ENCODE results near the gene GPSM1.
"Not testable (repeated sequence)": the region's sequence is repeated elsewhere in the genome, so short reads cannot be mapped to it uniquely, and the experiment has no call there.

GPSM1 gene

DNA sequence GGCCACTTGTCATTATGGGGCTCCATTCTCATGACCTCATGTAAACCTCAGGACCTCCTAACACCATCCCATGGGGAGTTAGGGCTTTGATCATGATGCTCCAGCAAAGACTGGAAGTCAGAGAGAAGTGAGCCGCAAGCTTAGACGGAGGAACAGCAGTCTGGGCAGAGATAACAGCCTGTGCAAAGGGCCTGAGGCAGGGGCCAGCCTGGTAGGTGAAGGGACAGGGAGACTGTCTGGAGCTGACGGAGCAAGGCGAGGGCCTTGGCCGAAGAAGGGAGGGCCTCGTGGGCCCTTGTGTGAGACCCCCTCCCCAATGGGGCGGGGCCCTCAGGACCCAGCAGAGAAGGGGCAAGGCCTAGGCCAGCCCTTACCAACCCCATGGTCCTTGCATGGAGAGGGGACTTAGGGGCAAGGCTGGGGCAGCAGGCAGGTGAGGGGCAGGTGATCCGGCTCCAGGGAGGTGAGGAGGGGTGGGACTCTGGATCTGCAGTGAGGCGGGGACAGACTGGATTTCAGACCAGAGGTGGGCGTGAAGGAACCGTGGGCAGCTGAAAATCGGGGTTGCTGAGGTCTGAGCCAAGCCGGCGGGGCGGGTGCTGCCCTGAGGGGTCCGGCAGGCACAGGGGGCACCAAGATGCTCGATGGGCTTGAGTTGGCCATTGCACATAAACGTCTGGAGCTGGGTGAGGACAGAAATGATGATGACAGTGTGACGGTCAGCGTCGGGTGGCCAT is 17.4 kb downstream of the GPSM1 start:
- Histone ChIP-seq H3K27me3 (replicated peaks; ENCODE audit: control insufficient read depth, insufficient read depth, low read length, poor library complexity, severe bottlenecking) (no peaks in the 10 kb centered on the region), H3K4me3 (ENCODE audit: insufficient read depth, low read depth, low read length, poor library complexity, severe bottlenecking) (no peak overlapping the region), H3K4me1 (ENCODE audit: control insufficient read depth, insufficient read depth, low read length, poor library complexity, severe bottlenecking) (peaks cover 6% of the 10 kb centered on the region), H3K36me3 (ENCODE audit: control insufficient read depth, insufficient read depth, low read length) (no peaks in the 10 kb centered on the region), H3K27ac (ENCODE audit: insufficient read depth, low read length, poor library complexity, severe bottlenecking) (no peak overlapping the region), H3K9me3 (ENCODE audit: control insufficient read depth, low read length) (no peaks in the 10 kb centered on the region)
- DNase-seq: no peak

DNA sequence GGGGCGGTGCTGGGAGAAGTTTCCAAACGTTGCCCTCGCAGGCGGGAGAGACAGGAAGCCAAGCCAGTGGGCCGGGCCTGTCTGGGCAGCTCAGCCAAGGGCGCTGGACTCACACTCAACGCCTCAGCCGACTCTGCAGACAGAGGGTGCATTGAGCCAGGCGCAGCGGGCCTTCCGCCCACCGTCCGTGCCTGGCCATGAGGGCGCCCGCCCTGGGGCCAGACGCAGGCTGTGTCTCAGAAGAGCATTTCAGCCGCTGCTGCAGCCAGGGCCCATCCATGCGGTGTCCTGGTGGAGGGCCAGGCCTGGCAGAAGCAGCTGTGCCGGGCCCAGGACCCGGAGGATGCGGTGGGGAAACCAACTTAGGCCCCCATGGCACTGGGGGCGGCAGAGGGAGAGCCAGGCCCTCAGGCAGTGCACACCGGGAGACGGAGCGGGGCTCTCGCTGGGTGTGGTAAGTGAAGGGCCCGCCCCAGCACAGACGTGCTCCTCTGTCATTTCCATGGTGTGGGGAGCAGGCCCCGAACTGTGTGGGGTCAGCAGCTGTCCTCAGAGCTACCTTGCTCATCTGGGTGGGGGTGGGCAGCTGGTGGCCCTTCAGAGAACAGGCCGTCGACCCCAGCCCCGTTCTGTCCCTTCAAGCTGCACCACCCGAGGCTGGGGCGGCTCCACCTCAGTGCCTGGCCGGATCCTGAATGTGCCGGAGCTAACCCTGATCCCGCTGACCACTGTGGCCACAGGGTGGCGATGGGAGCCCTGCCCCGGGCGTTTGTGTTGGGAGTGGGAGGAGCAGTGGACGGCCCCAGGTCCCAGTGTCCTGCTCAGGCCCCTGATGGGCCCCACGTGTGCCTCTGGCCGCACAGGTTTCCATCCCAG is 18.2 kb downstream of the GPSM1 start:
- no peak overlapping the region for H3K4me3 ChIP-seq (ENCODE audit: insufficient read depth, low read depth, low read length, poor library complexity, severe bottlenecking)
- no peaks in the 10 kb centered on the region for H3K27me3 ChIP-seq (replicated peaks; ENCODE audit: control insufficient read depth, insufficient read depth, low read length, poor library complexity, severe bottlenecking)
- H3K4me1 ChIP-seq (ENCODE audit: control insufficient read depth, insufficient read depth, low read length, poor library complexity, severe bottlenecking): peaks cover 6% of the 10 kb centered on the region
- no peak overlapping the region for H3K27ac ChIP-seq (ENCODE audit: insufficient read depth, low read length, poor library complexity, severe bottlenecking)
- no peak for DNase-seq
- no peaks in the 10 kb centered on the region for H3K9me3 ChIP-seq (ENCODE audit: control insufficient read depth, low read length)
- H3K36me3 ChIP-seq (ENCODE audit: control insufficient read depth, insufficient read depth, low read length): no peaks in the 10 kb centered on the region

DNA sequence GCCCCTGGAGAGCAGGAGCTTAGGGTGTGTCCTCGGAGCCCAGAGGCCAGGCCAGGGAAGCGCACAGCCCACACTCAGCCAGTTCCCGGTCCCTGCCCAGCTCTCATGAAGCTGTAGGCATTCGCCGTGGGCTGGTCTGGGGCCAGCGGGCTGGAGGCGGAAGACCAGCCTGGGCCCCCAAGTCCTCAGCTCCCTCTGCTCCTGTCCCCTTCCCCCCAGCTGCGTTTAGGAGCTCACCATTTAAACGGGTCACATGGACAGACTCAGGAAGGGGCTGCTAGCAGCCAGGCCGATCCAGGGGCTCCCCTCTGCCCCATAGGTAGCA is 18.8 kb downstream of the GPSM1 start:
- Histone ChIP-seq H3K4me1 (ENCODE audit: control insufficient read depth, insufficient read depth, low read length, poor library complexity, severe bottlenecking) (peaks cover 6% of the 10 kb centered on the region), H3K27ac (ENCODE audit: insufficient read depth, low read length, poor library complexity, severe bottlenecking) (no peak overlapping the region), H3K27me3 (replicated peaks; ENCODE audit: control insufficient read depth, insufficient read depth, low read length, poor library complexity, severe bottlenecking) (no peaks in the 10 kb centered on the region), H3K9me3 (ENCODE audit: control insufficient read depth, low read length) (no peaks in the 10 kb centered on the region), H3K4me3 (ENCODE audit: insufficient read depth, low read depth, low read length, poor library complexity, severe bottlenecking) (no peak overlapping the region), H3K36me3 (ENCODE audit: control insufficient read depth, insufficient read depth, low read length) (no peaks in the 10 kb centered on the region)
- no peak for DNase-seq

DNA sequence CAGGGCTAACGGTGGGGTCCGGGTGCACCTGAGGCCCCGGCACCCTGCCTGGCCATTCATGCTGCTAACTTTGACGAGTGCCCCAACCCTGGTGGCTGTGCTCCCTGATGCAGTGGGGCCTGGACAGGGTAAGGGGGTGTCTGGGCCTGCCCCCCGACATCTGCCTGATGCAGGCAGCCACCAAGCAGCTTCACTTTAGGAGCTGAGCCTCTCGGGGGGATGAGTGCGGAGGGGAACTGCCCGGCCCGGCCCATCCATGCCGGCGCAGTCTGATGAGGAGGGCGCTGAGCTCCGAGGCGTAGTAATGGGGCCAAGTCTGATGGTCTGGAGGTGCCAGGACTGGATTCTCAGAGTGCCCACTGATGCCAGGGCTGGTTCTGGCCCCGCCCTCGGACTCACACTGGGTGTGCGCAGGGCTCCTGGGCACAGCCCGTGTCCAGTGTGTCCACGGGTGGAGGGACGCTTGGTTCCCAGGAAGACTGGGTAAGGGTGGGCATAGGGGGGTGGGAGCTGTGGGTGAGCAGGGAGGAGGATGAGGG is 19.7 kb downstream of the GPSM1 start:
- H3K4me1 ChIP-seq (ENCODE audit: control insufficient read depth, insufficient read depth, low read length, poor library complexity, severe bottlenecking): peaks cover 6% of the 10 kb centered on the region
- no peaks in the 10 kb centered on the region for H3K36me3 ChIP-seq (ENCODE audit: control insufficient read depth, insufficient read depth, low read length)
- no peak for DNase-seq
- H3K27me3 ChIP-seq (replicated peaks; ENCODE audit: control insufficient read depth, insufficient read depth, low read length, poor library complexity, severe bottlenecking): no peaks in the 10 kb centered on the region
- no peaks in the 10 kb centered on the region for H3K9me3 ChIP-seq (ENCODE audit: control insufficient read depth, low read length)
- H3K4me3 ChIP-seq (ENCODE audit: insufficient read depth, low read depth, low read length, poor library complexity, severe bottlenecking): no peak overlapping the region
- no peak overlapping the region for H3K27ac ChIP-seq (ENCODE audit: insufficient read depth, low read length, poor library complexity, severe bottlenecking)

DNA sequence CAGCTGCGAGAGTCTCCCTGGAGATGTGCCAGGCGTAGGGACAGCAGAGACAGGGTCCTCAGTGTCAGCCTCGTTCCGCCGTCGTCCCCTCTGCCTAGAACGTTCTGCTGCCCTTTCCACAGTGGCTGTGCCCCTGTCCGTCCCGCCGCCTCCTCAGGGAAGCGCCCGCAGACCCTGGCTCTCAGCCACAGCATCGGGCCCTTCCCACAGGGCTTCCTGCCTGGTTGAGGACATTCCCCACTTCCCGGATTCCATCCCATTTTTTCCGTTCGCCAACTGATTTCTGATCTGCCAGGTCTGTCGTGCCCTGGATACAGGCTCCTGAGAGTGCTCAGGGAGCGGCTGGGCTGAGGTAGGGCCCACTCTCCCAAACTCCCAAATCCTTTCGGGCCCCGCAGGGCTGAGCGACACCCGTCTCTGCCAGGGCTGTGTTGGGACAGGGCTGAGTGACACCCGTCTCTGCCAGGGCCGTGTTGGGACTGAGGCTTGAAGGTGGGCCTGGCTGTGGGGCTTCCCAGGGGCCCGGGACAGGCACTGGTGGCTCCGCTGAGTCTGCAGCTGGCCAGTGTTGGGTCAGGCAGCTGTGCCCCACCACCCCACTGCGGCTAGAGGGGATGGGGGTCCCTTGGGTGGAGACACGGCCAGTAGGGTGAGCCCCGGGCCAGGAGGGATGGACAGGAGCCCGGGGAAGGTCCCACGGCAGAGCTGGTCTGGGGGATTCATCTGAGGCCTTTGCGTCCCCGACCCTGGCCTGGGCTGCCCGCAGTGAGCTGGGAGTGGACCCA is 20.3 kb downstream of the GPSM1 start:
- peaks cover under 1% of the 10 kb centered on the region for H3K4me1 ChIP-seq (ENCODE audit: control insufficient read depth, insufficient read depth, low read length, poor library complexity, severe bottlenecking)
- no peak overlapping the region for H3K4me3 ChIP-seq (ENCODE audit: insufficient read depth, low read depth, low read length, poor library complexity, severe bottlenecking)
- H3K9me3 ChIP-seq (ENCODE audit: control insufficient read depth, low read length): no peaks in the 10 kb centered on the region
- no peaks in the 10 kb centered on the region for H3K27me3 ChIP-seq (replicated peaks; ENCODE audit: control insufficient read depth, insufficient read depth, low read length, poor library complexity, severe bottlenecking)
- H3K27ac ChIP-seq (ENCODE audit: insufficient read depth, low read length, poor library complexity, severe bottlenecking): no peak overlapping the region
- no peak for DNase-seq
- H3K36me3 ChIP-seq (ENCODE audit: control insufficient read depth, insufficient read depth, low read length): no peaks in the 10 kb centered on the region

DNA sequence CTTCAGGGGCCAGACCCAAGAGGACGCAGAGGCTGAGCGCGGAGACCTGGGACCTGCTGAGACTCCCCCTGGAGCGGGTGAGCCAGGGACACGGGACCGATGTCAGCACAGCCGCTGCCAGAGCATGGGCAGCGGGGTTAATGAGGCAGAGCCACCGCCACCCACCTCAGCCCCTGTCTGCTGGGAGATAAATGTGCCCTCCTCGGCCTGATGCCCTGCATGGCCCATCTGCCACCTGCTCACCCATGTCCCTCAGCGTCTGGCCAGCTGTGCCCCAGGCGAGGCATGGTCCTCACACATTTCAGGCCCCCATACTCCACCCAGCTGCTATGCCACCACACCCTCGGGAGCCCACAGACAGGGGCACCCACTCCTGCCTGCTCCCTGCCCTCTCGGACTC is 21.4 kb downstream of the GPSM1 start:
- Histone ChIP-seq H3K4me1 (ENCODE audit: control insufficient read depth, insufficient read depth, low read length, poor library complexity, severe bottlenecking) (no peaks in the 10 kb centered on the region), H3K27me3 (replicated peaks; ENCODE audit: control insufficient read depth, insufficient read depth, low read length, poor library complexity, severe bottlenecking) (no peaks in the 10 kb centered on the region), H3K36me3 (ENCODE audit: control insufficient read depth, insufficient read depth, low read length) (no peaks in the 10 kb centered on the region), H3K4me3 (ENCODE audit: insufficient read depth, low read depth, low read length, poor library complexity, severe bottlenecking) (no peak overlapping the region), H3K9me3 (ENCODE audit: control insufficient read depth, low read length) (no peaks in the 10 kb centered on the region), H3K27ac (ENCODE audit: insufficient read depth, low read length, poor library complexity, severe bottlenecking) (no peak overlapping the region)
- no peak for DNase-seq

DNA sequence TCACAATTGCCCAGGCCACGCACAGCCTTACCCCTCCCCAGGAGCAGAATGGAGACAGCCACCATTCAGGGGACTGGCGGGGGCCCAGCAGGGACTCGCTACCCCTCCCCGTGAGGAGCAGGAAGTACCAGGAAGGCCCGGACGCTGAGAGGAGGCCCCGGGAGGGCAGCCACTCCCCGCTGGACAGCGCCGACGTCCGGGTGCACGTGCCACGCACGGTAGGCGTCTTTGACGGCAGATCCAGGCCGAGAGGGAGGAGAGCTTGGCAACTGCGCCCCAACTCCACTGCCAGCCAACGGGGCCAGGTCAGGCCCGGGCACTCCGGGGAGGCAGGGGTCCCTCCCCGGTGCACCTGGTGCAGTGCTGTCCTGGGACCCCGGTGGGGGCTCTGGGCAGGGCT is 22.2 kb downstream of the GPSM1 start:
- Histone ChIP-seq H3K9me3 (ENCODE audit: control insufficient read depth, low read length) (no peaks in the 10 kb centered on the region), H3K27ac (ENCODE audit: insufficient read depth, low read length, poor library complexity, severe bottlenecking) (no peak overlapping the region), H3K4me3 (ENCODE audit: insufficient read depth, low read depth, low read length, poor library complexity, severe bottlenecking) (no peak overlapping the region), H3K36me3 (ENCODE audit: control insufficient read depth, insufficient read depth, low read length) (no peaks in the 10 kb centered on the region), H3K27me3 (replicated peaks; ENCODE audit: control insufficient read depth, insufficient read depth, low read length, poor library complexity, severe bottlenecking) (no peaks in the 10 kb centered on the region), H3K4me1 (ENCODE audit: control insufficient read depth, insufficient read depth, low read length, poor library complexity, severe bottlenecking) (no peaks in the 10 kb centered on the region)
- DNase-seq: no peak

DNA sequence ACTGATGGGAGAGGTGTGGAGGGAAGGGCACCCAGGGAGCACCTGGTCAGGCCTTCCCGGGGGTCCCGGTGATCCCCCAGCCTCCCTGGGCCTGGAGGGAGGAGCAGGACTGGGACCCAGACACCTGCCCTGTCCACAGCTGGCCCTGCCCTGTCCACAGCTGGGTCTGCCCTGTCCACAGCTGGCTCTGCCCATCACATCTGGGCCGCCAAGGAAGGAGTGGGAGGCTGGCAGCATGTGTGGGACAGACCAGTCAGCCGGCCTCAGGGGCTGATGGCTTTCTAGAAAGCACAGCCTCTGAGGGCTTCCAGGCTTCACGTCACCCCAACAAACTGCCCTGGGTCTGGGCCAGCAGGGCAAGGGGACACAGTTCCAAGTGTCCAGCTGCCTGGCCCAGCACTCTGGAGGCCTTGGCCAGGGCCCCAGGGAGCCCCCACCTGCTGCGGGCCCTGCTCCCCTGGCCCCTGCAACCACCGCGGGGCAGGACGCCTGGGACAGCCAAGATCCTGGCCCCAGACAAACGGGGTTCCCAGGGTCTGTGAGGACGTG is 24.0 kb downstream of the GPSM1 start:
- Histone ChIP-seq H3K9me3 (ENCODE audit: control insufficient read depth, low read length) (no peaks in the 10 kb centered on the region), H3K4me1 (ENCODE audit: control insufficient read depth, insufficient read depth, low read length, poor library complexity, severe bottlenecking) (no peaks in the 10 kb centered on the region), H3K27ac (ENCODE audit: insufficient read depth, low read length, poor library complexity, severe bottlenecking) (no peak overlapping the region), H3K4me3 (ENCODE audit: insufficient read depth, low read depth, low read length, poor library complexity, severe bottlenecking) (no peak overlapping the region), H3K36me3 (ENCODE audit: control insufficient read depth, insufficient read depth, low read length) (no peaks in the 10 kb centered on the region), H3K27me3 (replicated peaks; ENCODE audit: control insufficient read depth, insufficient read depth, low read length, poor library complexity, severe bottlenecking) (no peaks in the 10 kb centered on the region)
- no peak for DNase-seq

DNA sequence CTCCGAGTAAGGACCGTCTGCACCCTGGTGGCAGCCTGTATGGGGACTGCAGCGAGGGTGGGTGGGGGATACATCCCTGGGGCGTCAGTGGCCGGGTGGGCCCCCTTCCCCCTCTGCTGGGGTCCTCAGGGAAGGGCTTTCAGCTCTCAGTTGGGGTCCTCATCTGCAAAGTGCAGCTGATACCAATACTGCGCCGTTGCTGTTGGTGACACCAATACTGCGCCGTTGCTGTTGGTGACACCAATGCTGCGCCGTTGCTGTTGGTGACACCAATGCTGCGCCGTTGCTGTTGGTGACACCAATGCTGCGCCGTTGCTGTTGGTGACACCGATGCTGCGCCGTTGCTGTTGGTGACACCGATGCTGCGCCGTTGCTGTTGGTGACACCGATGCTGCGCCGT is 24.5 kb downstream of the GPSM1 start:
- H3K36me3 ChIP-seq (ENCODE audit: control insufficient read depth, insufficient read depth, low read length); H3K4me3 ChIP-seq (ENCODE audit: insufficient read depth, low read depth, low read length, poor library complexity, severe bottlenecking); H3K27ac ChIP-seq (ENCODE audit: insufficient read depth, low read length, poor library complexity, severe bottlenecking); H3K9me3 ChIP-seq (ENCODE audit: control insufficient read depth, low read length); DNase-seq; H3K27me3 ChIP-seq (replicated peaks; ENCODE audit: control insufficient read depth, insufficient read depth, low read length, poor library complexity, severe bottlenecking); H3K4me1 ChIP-seq (ENCODE audit: control insufficient read depth, insufficient read depth, low read length, poor library complexity, severe bottlenecking): not testable (repeated sequence)
